OCI-M2 (cell line): ENCODE measurements around the gene EMILIN1.
"Not testable (repeated sequence)": the region's sequence is repeated elsewhere in the genome, so short reads cannot be mapped to it uniquely, and the experiment has no call there.

Source experiments
- DNase-seq: peaks from one replicate; lab custom pipeline; 2025; ENCODE audit not compliant: unreplicated experiment; lab: John Stamatoyannopoulos, UW

Gene EMILIN1

GRCh38 chr2:27092696-27093429 lies 14.4 kb downstream of the EMILIN1 start:
- no peak for DNase-seq

DNA sequence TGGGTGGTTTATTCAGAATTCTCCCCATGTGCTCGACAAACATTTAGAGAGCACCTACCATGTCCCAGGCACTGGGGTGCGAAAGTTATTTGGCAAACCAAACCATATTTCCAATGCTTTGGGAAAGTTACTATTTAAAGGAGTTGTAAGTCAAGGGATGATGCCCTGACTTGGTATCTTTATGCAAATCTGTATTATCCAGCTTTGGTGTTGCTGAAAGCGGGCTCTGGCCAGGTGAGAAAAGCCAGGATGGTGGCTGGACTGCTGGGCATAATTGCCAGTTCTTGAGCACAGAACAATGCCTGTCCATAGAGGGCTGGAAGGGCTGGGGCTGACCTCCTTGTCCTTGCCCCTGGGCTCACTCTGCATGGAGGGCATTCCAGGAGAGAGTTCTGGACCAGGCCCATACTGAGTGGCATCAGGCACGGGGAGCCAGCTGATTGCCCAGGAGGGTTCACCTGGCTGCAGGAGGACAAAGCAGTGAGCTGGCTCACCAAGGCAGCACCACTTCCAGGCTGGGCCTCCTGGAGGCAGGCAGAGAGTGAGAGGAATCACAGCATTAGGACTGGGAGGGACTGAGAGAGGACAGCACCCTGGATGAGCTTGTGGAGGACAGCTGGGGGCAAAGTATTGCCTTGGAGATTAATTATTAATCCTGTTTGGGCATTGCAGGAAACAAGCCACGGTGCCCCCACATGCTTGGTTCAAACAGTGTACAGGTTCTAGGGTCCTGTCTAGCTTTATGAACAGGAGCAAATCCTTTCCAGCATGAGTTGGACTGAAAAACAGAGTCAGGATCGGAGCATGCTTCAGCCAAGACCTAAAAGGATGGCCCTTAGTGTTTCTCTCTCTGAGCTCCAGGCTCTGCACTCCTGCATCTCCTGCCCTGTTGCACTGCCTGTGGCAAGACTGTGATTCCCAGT lies 15.3 kb downstream of the EMILIN1 start:
- no peak for DNase-seq

- DNase-seq, result no peak
These were observed 16.1 kb downstream of the EMILIN1 start for GRCh38 chr2:27094353-27094984.

GRCh38 chr2:27095427-27095744 lies 17.0 kb downstream of the EMILIN1 start:
- DNase-seq, result no peak

DNA sequence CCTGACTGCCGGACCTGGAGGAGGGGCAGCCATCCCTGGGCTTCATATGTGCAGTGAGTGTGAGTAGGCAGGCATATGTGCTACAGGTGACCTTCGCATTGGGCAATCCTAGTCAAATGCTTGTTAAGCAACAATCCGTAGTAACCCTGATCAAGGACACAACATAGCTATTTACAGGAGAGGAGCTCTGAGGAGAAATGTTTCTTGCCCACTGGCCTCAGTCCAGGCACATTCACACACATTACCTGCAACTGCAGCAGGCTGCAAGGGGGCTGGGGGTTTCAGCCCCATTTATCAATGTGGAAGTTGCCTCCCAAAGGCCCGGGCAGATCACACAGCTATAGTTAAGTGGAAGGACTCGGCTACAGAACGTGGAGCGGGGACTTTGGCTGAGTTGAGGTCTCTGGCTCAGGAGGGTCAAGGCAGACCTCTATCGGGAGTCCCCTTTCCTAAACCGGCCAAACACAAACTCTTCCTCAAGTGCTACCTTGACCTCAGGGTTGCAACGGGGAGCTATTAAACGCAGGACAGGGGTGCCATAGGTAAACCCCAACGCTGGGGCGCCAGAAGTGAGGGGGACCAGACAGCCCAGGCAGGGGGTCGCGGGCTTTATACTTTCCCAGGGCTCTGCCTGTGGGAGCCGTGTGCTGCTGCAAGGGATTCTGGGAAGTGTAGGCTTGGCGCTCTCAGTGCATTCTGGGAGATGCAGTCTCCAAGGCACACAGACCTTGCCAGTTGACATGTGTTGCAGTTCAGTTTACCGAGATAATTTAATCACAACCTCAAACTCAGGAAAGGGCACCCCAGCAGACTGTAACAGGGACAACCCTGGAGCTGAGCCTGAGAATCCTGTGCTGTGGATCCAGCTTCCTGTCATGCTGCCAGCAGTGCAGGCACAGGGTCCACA lies 17.6 kb downstream of the EMILIN1 start:
- no peak for DNase-seq

GRCh38 chr2:27096748-27097297 lies 18.4 kb downstream of the EMILIN1 start:
- DNase-seq, result no peak

GRCh38 chr2:27097341-27097740 lies 18.9 kb downstream of the EMILIN1 start:
- DNase-seq, result no peak

DNA sequence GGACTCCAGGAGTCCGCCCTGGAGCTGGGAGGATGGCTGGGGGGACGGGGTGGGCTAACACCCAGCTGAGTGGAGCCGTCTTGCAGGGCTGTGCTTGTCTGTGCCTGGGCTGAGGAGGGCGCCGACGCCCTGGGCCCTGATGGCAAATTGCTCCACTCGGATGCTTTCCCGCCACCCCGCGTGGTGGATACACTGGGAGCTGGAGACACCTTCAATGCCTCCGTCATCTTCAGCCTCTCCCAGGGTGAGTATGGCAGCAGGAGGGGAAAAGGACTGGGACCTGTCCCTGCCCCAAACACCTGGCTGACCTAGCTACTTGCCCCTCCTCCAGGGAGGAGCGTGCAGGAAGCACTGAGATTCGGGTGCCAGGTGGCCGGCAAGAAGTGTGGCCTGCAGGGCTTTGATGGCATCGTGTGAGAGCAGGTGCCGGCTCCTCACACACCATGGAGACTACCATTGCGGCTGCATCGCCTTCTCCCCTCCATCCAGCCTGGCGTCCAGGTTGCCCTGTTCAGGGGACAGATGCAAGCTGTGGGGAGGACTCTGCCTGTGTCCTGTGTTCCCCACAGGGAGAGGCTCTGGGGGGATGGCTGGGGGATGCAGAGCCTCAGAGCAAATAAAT lies 21.0 kb downstream of the EMILIN1 start:
- DNase-seq, result no peak

- DNase-seq, result no peak
These were observed 21.6 kb downstream of the EMILIN1 start for GRCh38 chr2:27100036-27100435.

- DNase-seq, result no peak
These were observed 23.9 kb downstream of the EMILIN1 start for GRCh38 chr2:27102329-27102728.

GRCh38 chr2:27105981-27106380 lies 27.6 kb downstream of the EMILIN1 start:
- no peak for DNase-seq

DNA sequence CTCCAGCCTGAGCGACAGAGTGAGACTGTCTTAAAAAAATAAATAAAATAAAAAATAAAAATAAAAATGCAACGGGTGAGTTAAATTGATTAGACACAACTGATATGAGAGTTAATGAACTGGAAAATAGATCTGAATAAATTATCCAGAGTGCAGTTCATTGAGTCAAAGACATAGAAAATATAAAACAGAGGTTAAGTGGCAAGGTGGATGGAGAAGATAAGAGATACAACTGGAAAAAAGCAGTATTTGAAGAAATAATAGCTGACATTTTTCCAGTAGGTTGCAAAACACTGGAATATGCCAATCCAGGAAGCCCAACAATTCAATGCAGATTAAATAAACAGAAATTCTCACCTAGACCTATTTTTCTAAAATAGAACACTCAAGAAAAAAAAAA lies 29.8 kb downstream of the EMILIN1 start:
- DNase-seq, result no peak

GRCh38 chr2:27109083-27109482 lies 30.7 kb downstream of the EMILIN1 start:
- DNase-seq, result no peak

DNA sequence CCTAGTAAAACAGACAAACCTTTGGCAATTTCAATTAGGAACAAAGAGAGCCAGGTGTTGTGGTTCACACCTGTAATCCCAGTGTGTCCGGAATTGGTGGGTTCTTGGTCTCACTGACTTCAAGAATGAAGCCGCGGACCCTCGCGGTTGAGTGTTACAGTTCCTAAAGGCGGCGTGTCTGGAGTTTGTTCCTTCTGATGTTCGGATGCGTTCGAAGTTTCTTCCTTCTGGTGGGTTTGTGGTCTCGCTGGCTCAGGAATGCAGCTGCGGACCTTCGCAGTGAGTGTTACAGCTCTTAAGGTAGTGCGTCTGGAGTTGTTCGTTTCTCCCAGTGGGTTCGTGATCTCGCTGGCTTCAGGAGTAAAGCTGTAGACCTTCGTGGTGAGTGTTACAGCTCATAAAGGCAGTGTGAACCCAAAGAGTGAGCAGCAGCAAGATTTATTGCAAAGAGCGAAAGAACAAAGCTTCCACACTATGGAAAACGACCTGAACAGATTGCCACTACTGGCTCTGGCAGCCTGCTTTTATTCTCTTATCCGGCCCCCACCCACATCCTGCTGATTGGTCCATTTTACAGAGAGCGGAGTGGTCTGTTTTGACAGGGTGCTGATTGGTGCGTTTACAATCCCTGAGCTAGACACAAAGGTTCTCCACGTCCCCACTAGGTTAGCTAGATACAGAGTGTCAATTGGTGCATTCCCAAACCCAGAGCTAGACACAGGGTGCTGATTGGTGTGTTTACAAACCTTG lies 32.4 kb downstream of the EMILIN1 start:
- DNase-seq, result not testable (repeated sequence)

DNA sequence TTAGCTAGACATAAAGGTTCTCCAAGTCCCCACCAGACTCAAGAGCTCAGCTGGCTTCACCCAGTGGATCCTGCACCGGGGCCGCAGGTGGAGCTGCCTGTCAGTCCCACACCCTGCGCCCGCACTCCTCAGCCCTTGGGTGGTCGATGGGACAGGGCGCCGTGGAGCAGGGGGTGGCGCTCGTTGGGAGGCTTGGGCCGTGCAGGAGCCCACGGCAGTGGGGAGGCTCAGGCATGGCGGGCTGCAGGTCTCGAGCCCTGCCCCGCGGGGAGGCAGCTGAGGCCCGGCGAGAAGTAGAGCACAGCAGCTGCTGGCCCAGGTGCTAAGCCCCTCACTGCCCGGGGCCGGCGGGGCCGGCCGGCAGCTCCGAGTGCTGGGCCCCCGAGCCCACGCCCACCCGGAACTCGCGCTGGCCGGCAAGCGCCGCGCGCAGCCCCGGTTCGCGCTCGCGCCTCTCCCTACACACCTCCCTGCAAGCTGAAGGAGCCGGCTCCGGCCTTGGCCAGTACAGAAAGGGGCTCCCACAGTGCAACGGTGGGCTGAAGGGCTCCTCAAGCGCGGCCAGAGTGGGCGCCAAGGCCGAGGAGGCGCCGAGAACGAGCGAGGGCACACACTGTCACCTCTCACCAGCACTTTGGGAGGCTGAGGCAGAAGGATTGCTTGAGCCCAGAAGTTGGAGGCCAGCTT lies 33.1 kb downstream of the EMILIN1 start:
- not testable (repeated sequence) for DNase-seq

- no peak for DNase-seq
These were observed 37.1 kb downstream of the EMILIN1 start for GRCh38 chr2:27115519-27115918.

GRCh38 chr2:27117995-27118524 lies 39.6 kb downstream of the EMILIN1 start:
- no peak for DNase-seq

DNA sequence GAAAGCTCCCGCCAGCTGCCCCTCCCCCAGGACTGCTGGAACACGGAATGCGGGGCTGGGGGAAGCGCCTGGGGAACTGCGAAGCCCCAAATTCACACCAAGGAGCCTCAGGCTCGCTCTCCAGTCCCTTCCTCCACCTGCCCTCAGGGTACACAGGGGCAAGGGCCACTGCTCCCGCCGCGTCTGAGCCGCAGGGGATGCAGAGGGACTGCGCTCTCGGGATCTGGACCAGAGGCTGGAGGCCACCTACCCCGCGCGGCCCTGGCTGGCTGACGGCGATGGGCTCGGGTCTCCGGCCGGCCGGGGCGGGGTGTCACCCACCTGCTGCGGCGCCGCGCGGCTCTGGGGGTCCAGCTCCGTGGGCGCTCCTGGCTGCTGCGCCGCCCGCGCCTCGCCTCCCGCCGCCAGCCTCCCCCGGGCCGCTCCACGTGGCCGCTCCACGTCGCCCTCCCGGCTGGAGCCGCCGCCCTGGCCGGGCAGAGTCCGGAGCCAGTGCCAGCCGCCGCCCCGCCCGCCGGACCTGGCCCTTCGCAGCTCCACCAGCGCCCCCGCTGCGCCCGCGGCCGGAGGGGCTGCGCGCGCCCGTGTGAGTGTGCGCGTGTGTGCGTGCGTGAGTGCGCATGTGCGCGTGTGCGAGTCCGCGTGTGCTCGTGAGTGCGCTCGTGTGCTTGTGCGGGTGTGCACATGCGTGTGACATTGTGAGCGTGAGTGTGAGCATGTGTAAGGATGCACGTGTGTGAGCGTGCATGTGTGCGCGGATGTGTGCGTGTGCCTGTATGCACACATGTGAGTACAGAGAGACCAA lies 40.3 kb downstream of the EMILIN1 start, which contains the start of gene CGREF1:
Gene CGREF1 (minus strand): TSS at position 604 of the 805 bp plus-strand sequence. CDS start 14,762 bp downstream, outside the sequence.
- no peak for DNase-seq
